Hepatocyte (in vitro differentiated cells): Measurements from ENCODE around the gene AOC3.

Experiments used
- EZH2 ChIP-seq: fragments of 200-600 bp; sonication (generic); IDR thresholded peaks from 2 replicates; pipeline ENCODE4 v1.6.1; 2016; ENCODE audit warnings: antibody characterized with exemption, mild to moderate bottlenecking, borderline replicate concordance
- TF ChIP-seq, protein P1 (sequence below): fragments of 200-600 bp; sonication (generic); IDR thresholded peaks from 2 replicates; pipeline ENCODE4 v1.5.1; 2016; ENCODE audit warnings: antibody characterized with exemption, mild to moderate bottlenecking; ENCODE audit not compliant: poor library complexity

DNA sequence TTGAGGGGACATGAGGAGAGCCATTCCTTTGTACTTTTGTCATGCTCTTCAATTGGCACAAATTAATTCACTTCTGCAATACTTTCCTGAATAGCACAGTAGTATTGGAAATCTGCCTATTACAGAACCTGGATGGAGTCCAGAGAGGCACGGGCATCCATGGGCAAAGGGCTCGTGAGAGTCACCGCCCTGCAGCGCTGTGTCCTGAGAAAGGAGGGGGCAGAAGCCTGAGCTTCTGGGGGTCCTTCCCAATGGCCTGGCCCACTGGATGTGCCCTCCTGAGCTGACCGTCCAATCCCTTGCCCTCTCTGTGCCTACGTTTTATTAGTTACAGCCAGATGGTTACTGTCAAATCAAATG is 53.1 kb downstream of the AOC3 start:
- no peak for TF ChIP-seq EZH2
- TF ChIP-seq, protein P1, sequence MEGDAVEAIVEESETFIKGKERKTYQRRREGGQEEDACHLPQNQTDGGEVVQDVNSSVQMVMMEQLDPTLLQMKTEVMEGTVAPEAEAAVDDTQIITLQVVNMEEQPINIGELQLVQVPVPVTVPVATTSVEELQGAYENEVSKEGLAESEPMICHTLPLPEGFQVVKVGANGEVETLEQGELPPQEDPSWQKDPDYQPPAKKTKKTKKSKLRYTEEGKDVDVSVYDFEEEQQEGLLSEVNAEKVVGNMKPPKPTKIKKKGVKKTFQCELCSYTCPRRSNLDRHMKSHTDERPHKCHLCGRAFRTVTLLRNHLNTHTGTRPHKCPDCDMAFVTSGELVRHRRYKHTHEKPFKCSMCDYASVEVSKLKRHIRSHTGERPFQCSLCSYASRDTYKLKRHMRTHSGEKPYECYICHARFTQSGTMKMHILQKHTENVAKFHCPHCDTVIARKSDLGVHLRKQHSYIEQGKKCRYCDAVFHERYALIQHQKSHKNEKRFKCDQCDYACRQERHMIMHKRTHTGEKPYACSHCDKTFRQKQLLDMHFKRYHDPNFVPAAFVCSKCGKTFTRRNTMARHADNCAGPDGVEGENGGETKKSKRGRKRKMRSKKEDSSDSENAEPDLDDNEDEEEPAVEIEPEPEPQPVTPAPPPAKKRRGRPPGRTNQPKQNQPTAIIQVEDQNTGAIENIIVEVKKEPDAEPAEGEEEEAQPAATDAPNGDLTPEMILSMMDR: no peak
